HCT116 (cell line): ENCODE results near the gene RANBP17. TPM values are rescaled to one million over a fixed set of nuclear protein-coding genes. Genes with fewer than 3 reads are reported as not detected.

Source experiments
- ATAC-seq: fragments of 200-7000 bp; cut with Tn5 transposase; 2 replicates; pipeline ENCODE4 v1.9.1; 2020; ENCODE audit warnings: mild to moderate bottlenecking, moderate library complexity
- BruUV-seq: library from RNA; stranded (reverse); fragments of 400-500 nt; replicated peaks from 2 replicates; lab custom pipeline; 2021; lab: Mats Ljungman, UMichigan
- CTCF ChIA-PET: fragments of 300-600 bp; sonication (Branson Sonifier 250); formaldehyde crosslinking; loops from one replicate; lab custom pipeline; 2021; ENCODE audit warnings: antibody characterized with exemption; lab: Charles Lee
- POLR2A ChIA-PET: fragments of 300-600, 350-600 bp; sonication (Branson Sonifier 250); formaldehyde crosslinking; loops from one replicate; lab custom pipeline; 2021; ENCODE audit warnings: antibody characterized with exemption; lab: Charles Lee
- RAD21 ChIA-PET, 2 experiments: fragments of 300-600 bp; sonication (Branson Sonifier 250); formaldehyde crosslinking; loops; one replicate each; lab custom pipeline; 2023; ENCODE audit warnings: low total read pairs in 2 of 2; ENCODE audit not compliant: uncharacterized antibody in 2 of 2, unreplicated experiment in 2 of 2, low non-redundant PET in 1 of 2; lab: Charles Lee
- DNase-seq: peaks from one replicate; pipeline ENCODE4 v3.0.0-alpha.2; 2010; ENCODE audit warnings: low read depth, low spot score
- H2AFZ ChIP-seq: fragments of 200-600 bp; shearing (Covaris generic), sonication (generic); 2 replicates; pipeline ENCODE4 v1.6.1; 2017; ENCODE audit warnings: low read depth, mixed run types, mixed read lengths, antibody characterized with exemption, low read length; ENCODE audit not compliant: poor library complexity, severe bottlenecking
- H3K27ac ChIP-seq: 2 replicates; pipeline ENCODE4 v1.5.1; 2012; ENCODE audit warnings: low read depth, low read length
- H3K27me3 ChIP-seq: fragments of 200-600 bp; sonication (generic); 2 replicates; pipeline ENCODE4 v1.6.1; 2016; ENCODE audit warnings: mixed run types, low read length, mixed read lengths; ENCODE audit not compliant: insufficient read depth
- H3K36me3 ChIP-seq, 2 experiments: fragments of 200-500 bp in 1 of 2; fragments of 200-600 bp in 1 of 2; sonication (Bioruptor generic) in 1 of 2; sonication (generic) in 1 of 2; 2 replicates each; pipeline versions ENCODE4 v1.5.1 to v1.6.1; 2014 to 2016; ENCODE audit warnings: low read length in 2 of 2, inconsistent platforms in 1 of 2, mixed read lengths in 1 of 2, mixed run types in 1 of 2; ENCODE audit not compliant: insufficient read depth in 2 of 2, control insufficient read depth in 1 of 2
- H3K4me1 ChIP-seq, 2 experiments: fragments of 200-600 bp in 1 of 2; sonication (generic) in 1 of 2; 2 replicates each; pipeline versions ENCODE4 v1.5.1 to v1.6.1; 2012 to 2017; ENCODE audit warnings: low read length in 2 of 2, inconsistent platforms in 1 of 2, mild to moderate bottlenecking in 1 of 2, mixed read lengths in 1 of 2, mixed run types in 1 of 2, moderate library complexity in 1 of 2; ENCODE audit not compliant: insufficient read depth in 2 of 2, control insufficient read depth in 1 of 2
- H3K4me2 ChIP-seq: fragments of 200-600 bp; sonication (generic); 2 replicates; pipeline ENCODE4 v1.6.1; 2017; ENCODE audit warnings: mixed run types, low read length, mixed read lengths
- H3K4me3 ChIP-seq, 2 experiments: fragments of 200-600 bp in 1 of 2; sonication (generic) in 1 of 2; replicated peaks in 1 of 2; 2 replicates each; pipeline ENCODE4 v1.5.1; 2011 to 2016; ENCODE audit warnings: low read length in 2 of 2, control low read depth in 1 of 2, low read depth in 1 of 2, mild to moderate bottlenecking in 1 of 2, mixed read lengths in 1 of 2, mixed run types in 1 of 2
- H3K79me2 ChIP-seq: fragments of 200-600 bp; sonication (generic); 2 replicates; pipeline ENCODE4 v1.6.1; 2017; ENCODE audit warnings: mild to moderate bottlenecking, mixed run types, low read length, moderate library complexity, mixed read lengths; ENCODE audit not compliant: insufficient read depth
- H3K9ac ChIP-seq: fragments of 200-600 bp; sonication (generic); 2 replicates; pipeline ENCODE4 v1.6.1; 2016; ENCODE audit warnings: low read length, mixed read lengths
- H3K9me2 ChIP-seq: fragments of 200-600 bp; sonication (generic), shearing (Covaris generic); 2 replicates; pipeline ENCODE4 v1.6.1; 2017; ENCODE audit warnings: mixed run types, mild to moderate bottlenecking, moderate library complexity; ENCODE audit not compliant: insufficient read depth
- H3K9me3 ChIP-seq, 2 experiments: fragments of 200-500 bp in 1 of 2; fragments of 200-600 bp in 1 of 2; sonication (Bioruptor generic) in 1 of 2; sonication (generic) in 1 of 2; 2 replicates each; pipeline ENCODE4 v1.6.1; 2014 to 2017; ENCODE audit warnings: low read length in 2 of 2, mixed read lengths in 2 of 2, inconsistent platforms in 1 of 2, low read depth in 1 of 2, mild to moderate bottlenecking in 1 of 2, mixed run types in 1 of 2, moderate library complexity in 1 of 2; ENCODE audit not compliant: control insufficient read depth in 1 of 2, insufficient read depth in 1 of 2
- H4K20me1 ChIP-seq: fragments of 200-600 bp; sonication (generic), shearing (Covaris generic); 2 replicates; pipeline ENCODE4 v1.6.1; 2017; ENCODE audit warnings: mixed run types, mild to moderate bottlenecking, moderate library complexity; ENCODE audit not compliant: insufficient read depth
- EZH2 ChIP-seq: fragments of 200-600 bp; sonication (generic); IDR thresholded peaks from 2 replicates; pipeline ENCODE4 v1.6.1; 2017; ENCODE audit warnings: antibody characterized with exemption, mixed run types
- FOSL1 ChIP-seq: IDR thresholded peaks from 2 replicates; pipeline ENCODE4 v1.6.1; 2012; ENCODE audit warnings: low read depth
- POLR2A ChIP-seq: IDR thresholded peaks from 2 replicates; pipeline ENCODE4 v1.7.0; 2011; ENCODE audit warnings: borderline replicate concordance; ENCODE audit not compliant: insufficient read depth, insufficient read length; ENCODE audit errors: extremely low read depth
- RAD21 ChIP-seq: IDR thresholded peaks from 2 replicates; pipeline ENCODE4 v1.6.1; 2012; ENCODE audit warnings: low read depth, mild to moderate bottlenecking
- SIN3A ChIP-seq: IDR thresholded peaks from 2 replicates; pipeline ENCODE4 v1.6.1; 2012; ENCODE audit warnings: low read depth
- TCF7L2 ChIP-seq: IDR thresholded peaks from 2 replicates; pipeline ENCODE4 v1.7.0; 2011; ENCODE audit warnings: borderline replicate concordance, inconsistent platforms; ENCODE audit not compliant: insufficient read depth, insufficient read length; ENCODE audit errors: extremely low read depth
- ZFX ChIP-seq: fragments of 450-650 bp; IDR thresholded peaks from 2 replicates; pipeline ENCODE4 v1.6.1; 2017
- ZNF274 ChIP-seq: fragments of 200-500 bp; sonication (Bioruptor generic); IDR thresholded peaks from 2 replicates; pipeline ENCODE4 v1.6.1; 2014; ENCODE audit warnings: mild to moderate bottlenecking, low read depth, low read length, inconsistent platforms
- intact Hi-C: fragments of 100-400 bp; cut with micrococcal nuclease; formaldehyde crosslinking; loops from 2 replicates; pipeline ENCODE4 v1.10.0; 2022
- total RNA-seq: library from RNA; stranded (reverse); gene quantifications from one replicate; pipeline ENCODE4 v1.2.1, GENCODE V29; 2021; ENCODE audit not compliant: unreplicated experiment
- TF ChIP-seq, protein P1 (sequence below): IDR thresholded peaks from 2 replicates; pipeline ENCODE4 v1.6.1; 2012
- TF ChIP-seq, protein P2 (sequence below): IDR thresholded peaks from 2 replicates; pipeline ENCODE4 v1.6.1; 2012; ENCODE audit warnings: low read depth
- TF ChIP-seq, protein P3 (sequence below), 3 experiments: fragments of 200-600 bp in 1 of 3; sonication (generic) in 1 of 3; IDR thresholded peaks in 2 of 3; conservative IDR thresholded peaks in 1 of 3; 2 replicates each; pipeline ENCODE4 v1.5.1; 2012 to 2017; ENCODE audit warnings: low read depth in 2 of 3, low read length in 2 of 3, antibody characterized with exemption in 1 of 3, borderline replicate concordance in 1 of 3, control low read depth in 1 of 3, mild to moderate bottlenecking in 1 of 3, mixed read lengths in 1 of 3, mixed run types in 1 of 3, moderate library complexity in 1 of 3; ENCODE audit not compliant: insufficient read depth in 1 of 3

RANBP17 gene
- total RNA-seq, 1 experiment from 2014 or later = 18.2 TPM

DNA sequence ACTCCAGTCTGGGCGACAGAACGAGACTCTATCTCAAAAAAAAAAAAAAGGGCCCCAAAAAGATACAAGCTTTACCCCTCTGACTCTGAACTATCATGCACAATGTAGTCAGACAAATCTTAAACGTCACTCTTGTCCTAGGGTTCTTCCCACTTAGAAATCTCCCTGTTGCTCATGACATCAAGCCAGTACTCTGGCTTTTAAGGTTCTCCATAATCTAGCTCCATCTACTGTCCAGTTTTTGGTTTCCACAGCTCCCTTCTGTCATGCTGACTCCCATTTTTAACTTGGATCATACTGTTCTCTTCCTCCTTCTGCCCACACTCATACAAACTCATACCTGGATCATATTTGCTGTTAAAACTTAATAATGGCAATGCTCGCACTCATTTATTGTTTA lies 290.6 kb downstream of the RANBP17 start:
- no peaks in the 10 kb centered on the region for H3K36me3 ChIP-seq
- no peaks in the 10 kb centered on the region for H3K9me2 ChIP-seq

More for the DNA sequence above, 290.6 kb downstream of the RANBP17 start:
- ChIA-PET POLR2A (no interaction called here), CTCF (interaction anchor here (1.0 to 1.2 kb wide), 2 partner anchors 343 to 361 kb away, joined by 3 to 4 read pairs; no protein-coding TSS in a partner anchor), RAD21 (interaction anchor here in 1 of 2 experiments (0.7 kb wide), 1 partner anchor 310 kb away, joined by 3 read pairs; no protein-coding TSS in a partner anchor)
- H3K4me2 ChIP-seq = no peak overlapping the region
- TF ChIP-seq RAD21 (peak; percentile 49), FOSL1 (no peak), ZFX (no peak), TCF7L2 (no peak), ZNF274 (no peak), POLR2A (no peak), EZH2 (no peak), SIN3A (no peak)
- TF ChIP-seq, protein P1, sequence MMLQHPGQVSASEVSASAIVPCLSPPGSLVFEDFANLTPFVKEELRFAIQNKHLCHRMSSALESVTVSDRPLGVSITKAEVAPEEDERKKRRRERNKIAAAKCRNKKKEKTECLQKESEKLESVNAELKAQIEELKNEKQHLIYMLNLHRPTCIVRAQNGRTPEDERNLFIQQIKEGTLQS = no peak
- TF ChIP-seq, protein P2, sequence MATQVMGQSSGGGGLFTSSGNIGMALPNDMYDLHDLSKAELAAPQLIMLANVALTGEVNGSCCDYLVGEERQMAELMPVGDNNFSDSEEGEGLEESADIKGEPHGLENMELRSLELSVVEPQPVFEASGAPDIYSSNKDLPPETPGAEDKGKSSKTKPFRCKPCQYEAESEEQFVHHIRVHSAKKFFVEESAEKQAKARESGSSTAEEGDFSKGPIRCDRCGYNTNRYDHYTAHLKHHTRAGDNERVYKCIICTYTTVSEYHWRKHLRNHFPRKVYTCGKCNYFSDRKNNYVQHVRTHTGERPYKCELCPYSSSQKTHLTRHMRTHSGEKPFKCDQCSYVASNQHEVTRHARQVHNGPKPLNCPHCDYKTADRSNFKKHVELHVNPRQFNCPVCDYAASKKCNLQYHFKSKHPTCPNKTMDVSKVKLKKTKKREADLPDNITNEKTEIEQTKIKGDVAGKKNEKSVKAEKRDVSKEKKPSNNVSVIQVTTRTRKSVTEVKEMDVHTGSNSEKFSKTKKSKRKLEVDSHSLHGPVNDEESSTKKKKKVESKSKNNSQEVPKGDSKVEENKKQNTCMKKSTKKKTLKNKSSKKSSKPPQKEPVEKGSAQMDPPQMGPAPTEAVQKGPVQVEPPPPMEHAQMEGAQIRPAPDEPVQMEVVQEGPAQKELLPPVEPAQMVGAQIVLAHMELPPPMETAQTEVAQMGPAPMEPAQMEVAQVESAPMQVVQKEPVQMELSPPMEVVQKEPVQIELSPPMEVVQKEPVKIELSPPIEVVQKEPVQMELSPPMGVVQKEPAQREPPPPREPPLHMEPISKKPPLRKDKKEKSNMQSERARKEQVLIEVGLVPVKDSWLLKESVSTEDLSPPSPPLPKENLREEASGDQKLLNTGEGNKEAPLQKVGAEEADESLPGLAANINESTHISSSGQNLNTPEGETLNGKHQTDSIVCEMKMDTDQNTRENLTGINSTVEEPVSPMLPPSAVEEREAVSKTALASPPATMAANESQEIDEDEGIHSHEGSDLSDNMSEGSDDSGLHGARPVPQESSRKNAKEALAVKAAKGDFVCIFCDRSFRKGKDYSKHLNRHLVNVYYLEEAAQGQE = no peak
- TF ChIP-seq, protein P3, sequence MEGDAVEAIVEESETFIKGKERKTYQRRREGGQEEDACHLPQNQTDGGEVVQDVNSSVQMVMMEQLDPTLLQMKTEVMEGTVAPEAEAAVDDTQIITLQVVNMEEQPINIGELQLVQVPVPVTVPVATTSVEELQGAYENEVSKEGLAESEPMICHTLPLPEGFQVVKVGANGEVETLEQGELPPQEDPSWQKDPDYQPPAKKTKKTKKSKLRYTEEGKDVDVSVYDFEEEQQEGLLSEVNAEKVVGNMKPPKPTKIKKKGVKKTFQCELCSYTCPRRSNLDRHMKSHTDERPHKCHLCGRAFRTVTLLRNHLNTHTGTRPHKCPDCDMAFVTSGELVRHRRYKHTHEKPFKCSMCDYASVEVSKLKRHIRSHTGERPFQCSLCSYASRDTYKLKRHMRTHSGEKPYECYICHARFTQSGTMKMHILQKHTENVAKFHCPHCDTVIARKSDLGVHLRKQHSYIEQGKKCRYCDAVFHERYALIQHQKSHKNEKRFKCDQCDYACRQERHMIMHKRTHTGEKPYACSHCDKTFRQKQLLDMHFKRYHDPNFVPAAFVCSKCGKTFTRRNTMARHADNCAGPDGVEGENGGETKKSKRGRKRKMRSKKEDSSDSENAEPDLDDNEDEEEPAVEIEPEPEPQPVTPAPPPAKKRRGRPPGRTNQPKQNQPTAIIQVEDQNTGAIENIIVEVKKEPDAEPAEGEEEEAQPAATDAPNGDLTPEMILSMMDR (IDR thresholded peaks at IDR 0.05 in 2 of 3, conservative IDR thresholded peaks at IDR 0.05 in 1 of 3; ENCODE audit: borderline replicate concordance in 1 of 3, insufficient read depth in 1 of 3, low read depth in 2 of 3, low read length in 2 of 3) = peak in 2 of 3 experiments; percentile 12 to 38; a peak in 2 of 6 replicates
- no peaks in the 10 kb centered on the region for H3K9me3 ChIP-seq
- no peak overlapping the region for H3K27ac ChIP-seq
- intact Hi-C loops = no loop called here
- no peak overlapping the region for H3K9ac ChIP-seq
- H3K4me1 ChIP-seq = 0 out of 4 replicates have a peak, but pooled peaks cover 0 to 5% of the 10 kb centered on the region in 2 experiments
- BruUV-seq = no TSS peak
- H2AFZ ChIP-seq = no peak overlapping the region
- no peaks in the 10 kb centered on the region for H4K20me1 ChIP-seq
- no peak overlapping the region for H3K4me3 ChIP-seq
- ATAC-seq (peak; percentile 66), DNase-seq (peak; percentile 22)
- H3K27me3 ChIP-seq = no peaks in the 10 kb centered on the region
- no peaks in the 10 kb centered on the region for H3K79me2 ChIP-seq
